GM12878 (cell line): Measurements from ENCODE around the gene RBBP8NL. TPM values are rescaled to one million over a fixed set of nuclear protein-coding genes. Genes with fewer than 3 reads are reported as not detected.

Source experiments
- ATAC-seq: fragments of 200-7000 bp; cut with Tn5 transposase; 3 replicates; pipeline ENCODE4 v1.9.1; 2020; ENCODE audit warnings: mild to moderate bottlenecking, moderate library complexity
- BruUV-seq: library from RNA; stranded (reverse); fragments of 400-500 nt; replicated peaks from 2 replicates; lab custom pipeline; 2021; lab: Mats Ljungman, UMichigan
- CTCF ChIA-PET: fragments of 300-600 bp; sonication (Branson Sonifier 250); formaldehyde crosslinking; extraction: SDS; loops from one replicate; lab custom pipeline; 2021; ENCODE audit warnings: inconsistent platforms; lab: Yijun Ruan, JAX
- POLR2A ChIA-PET: fragments of 350-600 bp; formaldehyde crosslinking; extraction: SDS; loops from one replicate; lab custom pipeline; 2021; ENCODE audit warnings: inconsistent platforms; lab: Charles Lee
- RAD21 ChIA-PET: fragments of 300-600 bp; sonication (Branson Sonifier 250); formaldehyde crosslinking; loops from one replicate; lab custom pipeline; 2023; ENCODE audit warnings: antibody characterized with exemption; ENCODE audit not compliant: unreplicated experiment; lab: Charles Lee
- SMC1A ChIA-PET: fragments of 300-600 bp; sonication (Branson Sonifier 250); formaldehyde crosslinking; loops from one replicate; lab custom pipeline; 2023; ENCODE audit not compliant: unreplicated experiment, uncharacterized antibody; lab: Charles Lee
- DNase-seq: peaks from one replicate; pipeline ENCODE4 v3.0.0-alpha.2; 2011; ENCODE audit warnings: low read depth, low spot score
- FAIRE-seq: peaks from 3 replicates; lab custom pipeline; 2011; peaks lifted over from hg19 to GRCh38; lab: Jason Lieb, UNC
- H2AFZ ChIP-seq: 2 replicates; pipeline ENCODE4 v1.6.0; 2011; ENCODE audit warnings: low read depth, low read length, control low read depth; ENCODE audit not compliant: control insufficient read depth
- H3K27ac ChIP-seq: 2 replicates; pipeline ENCODE4 v1.5.1; 2011; ENCODE audit warnings: control low read depth; ENCODE audit not compliant: control insufficient read depth, insufficient read depth
- H3K27me3 ChIP-seq, 2 experiments: replicated peaks in 1 of 2; 2 replicates each; pipeline versions ENCODE4 v1.6.0 to v1.6.1; 2011; ENCODE audit warnings: low read length in 1 of 2; ENCODE audit not compliant: control insufficient read depth in 2 of 2, insufficient read depth in 2 of 2
- H3K36me3 ChIP-seq, 2 experiments: 2 replicates each; pipeline ENCODE4 v1.5.1; 2011; ENCODE audit warnings: low read length in 1 of 2; ENCODE audit not compliant: control insufficient read depth in 2 of 2, insufficient read depth in 2 of 2
- H3K4me1 ChIP-seq: 2 replicates; pipeline ENCODE4 v1.6.1; 2011; ENCODE audit warnings: mild to moderate bottlenecking, low read length, moderate library complexity, mixed read lengths; ENCODE audit not compliant: control insufficient read depth, insufficient read depth
- H3K4me2 ChIP-seq: 2 replicates; pipeline ENCODE4 v1.6.0; 2011; ENCODE audit warnings: control low read depth; ENCODE audit not compliant: control insufficient read depth, insufficient read depth
- H3K4me3 ChIP-seq: fragments of 200-600 bp; sonication (generic); 2 replicates; pipeline ENCODE4 v1.5.1; 2016
- H3K79me2 ChIP-seq: 2 replicates; pipeline ENCODE4 v1.6.0; 2011; ENCODE audit warnings: low read length; ENCODE audit not compliant: control insufficient read depth, insufficient read depth
- H3K9ac ChIP-seq: 2 replicates; pipeline ENCODE4 v1.8.0; 2011; ENCODE audit warnings: low read length, control low read depth, mixed read lengths; ENCODE audit not compliant: control insufficient read depth, insufficient read depth
- H3K9me3 ChIP-seq: replicated peaks from 3 replicates; pipeline ENCODE4 v1.5.1; 2011; ENCODE audit warnings: mild to moderate bottlenecking, low read length; ENCODE audit not compliant: control insufficient read depth, insufficient read depth
- H4K20me1 ChIP-seq: 2 replicates; pipeline ENCODE4 v1.6.0; 2011; ENCODE audit not compliant: control insufficient read depth, insufficient read depth
- BACH1 ChIP-seq: fragments of 450-650 bp; IDR thresholded peaks from 2 replicates; pipeline ENCODE4 v1.6.1; 2017; ENCODE audit warnings: mild to moderate bottlenecking, borderline replicate concordance
- BRCA1 ChIP-seq: IDR thresholded peaks from 2 replicates; pipeline ENCODE4 v1.6.1; 2011; ENCODE audit warnings: low read depth, low read length, improper control_type of control experiment
- FOXM1 ChIP-seq: IDR thresholded peaks from 2 replicates; pipeline ENCODE4 v1.6.1; 2012; ENCODE audit warnings: low read depth, mild to moderate bottlenecking, inconsistent platforms, low read length, moderate library complexity
- HDAC2 ChIP-seq: fragments of 200-600 bp; sonication (generic); IDR thresholded peaks from 2 replicates; pipeline ENCODE4 v1.6.1; 2017
- IKZF1 ChIP-seq: fragments of 450-650 bp; conservative IDR thresholded peaks from 2 replicates; pipeline ENCODE4 v1.6.1; 2017; ENCODE audit warnings: antibody characterized with exemption, mild to moderate bottlenecking
- IRF4 ChIP-seq: IDR thresholded peaks from 2 replicates; pipeline ENCODE4 v1.6.1; 2011; ENCODE audit warnings: low read depth, low read length
- LARP7 ChIP-seq: fragments of 450-650 bp; IDR thresholded peaks from 2 replicates; pipeline ENCODE4 v1.6.1; 2017; ENCODE audit warnings: mild to moderate bottlenecking
- MTA2 ChIP-seq: fragments of 450-650 bp; IDR thresholded peaks from 2 replicates; pipeline ENCODE4 v1.6.1; 2016; ENCODE audit warnings: low read depth, mild to moderate bottlenecking, moderate library complexity
- NR2C1 ChIP-seq: fragments of 450-650 bp; IDR thresholded peaks from 2 replicates; pipeline ENCODE4 v1.6.1; 2017; ENCODE audit warnings: antibody characterized with exemption, mild to moderate bottlenecking, moderate library complexity
- PAX5 ChIP-seq: IDR thresholded peaks from 2 replicates; pipeline ENCODE4 v1.6.1; 2011; ENCODE audit warnings: low read depth, low read length, borderline replicate concordance
- POLR2A ChIP-seq: IDR thresholded peaks from 2 replicates; pipeline ENCODE4 v1.6.1; 2011; ENCODE audit warnings: low read depth, mild to moderate bottlenecking, low read length
- RFX5 ChIP-seq: IDR thresholded peaks from 2 replicates; pipeline ENCODE4 v1.6.1; 2011; ENCODE audit warnings: low read depth, low read length, improper control_type of control experiment
- SUZ12 ChIP-seq: fragments of 200-600 bp; sonication (generic); IDR thresholded peaks from one replicate; pipeline ENCODE4 v1.6.1; 2018; ENCODE audit warnings: antibody characterized with exemption, mild to moderate bottlenecking; ENCODE audit not compliant: unreplicated experiment
- TAF1 ChIP-seq: IDR thresholded peaks from 2 replicates; pipeline ENCODE4 v1.6.1; 2011; ENCODE audit warnings: mild to moderate bottlenecking, low read depth, low read length, borderline replicate concordance
- TCF7 ChIP-seq: IDR thresholded peaks from 2 replicates; pipeline ENCODE4 v1.6.1; 2014; ENCODE audit warnings: antibody characterized with exemption, borderline replicate concordance
- YBX1 ChIP-seq: fragments of 450-650 bp; IDR thresholded peaks from 2 replicates; pipeline ENCODE4 v1.6.1; 2016; ENCODE audit warnings: antibody characterized with exemption
- WGBS: methylation state at CpG from one replicate; pipeline ENCODE4 v1.1.6; 2016; ENCODE audit warnings: low lambda C conversion rate; ENCODE audit not compliant: insufficient replicate concordance, insufficient coverage; ENCODE audit errors: missing lambda C conversion rate; 5-methylcytosine and 5-hydroxymethylcytosine counted together
- in situ Hi-C: fragments of 300-500 bp; cut with MboI; formaldehyde crosslinking; loops from 9 replicates; pipeline ENCODE4 v1.14.3; 2018; ENCODE audit warnings: mixed read lengths
- intact Hi-C: fragments of 100-400 bp; cut with micrococcal nuclease; formaldehyde crosslinking; loops from one replicate; pipeline ENCODE4 v1.14.2; 2022; ENCODE audit not compliant: unreplicated experiment
- polyA plus RNA-seq, 11 experiments: library from polyadenylated mRNA; depleted of rRNA in 4 of 11; unstranded in 6 of 11; stranded (reverse) in 5 of 11; fragments of >200 nt; fragmentation: Nextera tagmentation in 4 of 11; fragmentation: Illumina TruSeq in 1 of 11; extraction: Ambion mirVana in 4 of 11; extraction: Trizol in 1 of 11; gene quantifications; 1 replicate in 1 of 11; 2 replicates in 10 of 11; pipeline versions ENCODE4 v1.2.1 to v1.2.3, GENCODE V29; 2011 to 2016; ENCODE audit warnings: inconsistent platforms in 2 of 11, missing spikeins in 2 of 11, low read depth in 1 of 11
- total RNA-seq, 4 experiments: library from RNA; depleted of rRNA in 3 of 4; stranded (reverse); fragments of >200 nt in 3 of 4; fragmentation: Illumina TruSeq in 1 of 4; extraction: Trizol in 1 of 4; gene quantifications; 2 replicates each; pipeline versions ENCODE4 v1.2.1 to v1.2.3, GENCODE V29; 2013 to 2021
- TF ChIP-seq, protein P1 (sequence below): IDR thresholded peaks from 2 replicates; pipeline ENCODE4 v1.6.1; 2012; ENCODE audit warnings: low read depth, low read length, improper control_type of control experiment
- TF ChIP-seq, protein P2 (sequence below): fragments of 450-650 bp; IDR thresholded peaks from 2 replicates; pipeline ENCODE4 v1.6.1; 2017; ENCODE audit warnings: mild to moderate bottlenecking

The RBBP8NL gene
- total and polyA plus RNA-seq, 10 of the 15 experiments (the other 5 are each of a cell fraction or from before 2014, with no cell fraction given): not detected

DNA sequence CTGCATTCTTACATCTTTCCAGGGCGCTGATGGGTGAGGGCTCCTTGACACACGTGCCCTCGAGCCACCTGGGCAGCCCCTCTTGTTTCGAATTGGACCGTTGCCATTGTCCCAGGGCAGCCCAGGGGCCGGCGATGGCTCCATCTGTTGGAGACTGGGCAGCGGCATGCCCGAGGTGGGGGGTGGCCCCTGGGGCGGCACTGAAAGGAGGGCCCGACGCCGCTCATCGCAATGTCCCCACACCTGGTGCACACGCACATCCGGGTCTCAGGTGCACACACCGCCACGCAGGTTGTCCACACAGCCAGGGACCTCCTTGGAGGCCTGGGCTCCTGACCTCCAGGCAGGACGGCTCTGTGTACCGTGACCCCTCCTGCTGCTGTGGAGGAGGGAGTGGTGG lies 30.5 kb upstream of the RBBP8NL start (continued):
- no peak for TF ChIP-seq TCF7
- no peak for TF ChIP-seq HDAC2
- no peak for TF ChIP-seq POLR2A
- TF ChIP-seq, protein P1, sequence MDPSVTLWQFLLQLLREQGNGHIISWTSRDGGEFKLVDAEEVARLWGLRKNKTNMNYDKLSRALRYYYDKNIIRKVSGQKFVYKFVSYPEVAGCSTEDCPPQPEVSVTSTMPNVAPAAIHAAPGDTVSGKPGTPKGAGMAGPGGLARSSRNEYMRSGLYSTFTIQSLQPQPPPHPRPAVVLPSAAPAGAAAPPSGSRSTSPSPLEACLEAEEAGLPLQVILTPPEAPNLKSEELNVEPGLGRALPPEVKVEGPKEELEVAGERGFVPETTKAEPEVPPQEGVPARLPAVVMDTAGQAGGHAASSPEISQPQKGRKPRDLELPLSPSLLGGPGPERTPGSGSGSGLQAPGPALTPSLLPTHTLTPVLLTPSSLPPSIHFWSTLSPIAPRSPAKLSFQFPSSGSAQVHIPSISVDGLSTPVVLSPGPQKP: no peak

DNA sequence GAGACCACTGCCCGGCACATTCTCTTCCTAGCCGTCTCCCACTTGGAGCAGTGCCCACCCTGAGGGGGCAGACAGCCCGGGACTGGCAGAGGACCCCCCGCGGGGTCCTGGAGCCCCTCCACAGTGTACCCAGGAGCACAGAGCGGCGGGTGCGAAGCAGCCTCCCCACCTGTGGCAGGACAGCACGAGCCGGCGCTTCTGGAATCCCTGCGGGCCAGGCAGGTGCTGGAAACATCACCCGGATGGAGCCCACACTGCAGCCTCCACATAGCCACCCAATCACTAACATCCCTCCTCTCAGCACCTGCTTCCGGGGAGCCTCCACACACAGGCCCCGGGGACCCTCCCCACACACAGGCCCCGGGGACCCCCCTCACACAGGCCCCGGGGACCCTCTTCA lies 29.8 kb upstream of the RBBP8NL start:
- SMC1A ChIA-PET: no interaction called here
- H3K9ac ChIP-seq: no peak overlapping the region
- H3K4me2 ChIP-seq: no peak overlapping the region
- BruUV-seq: no TSS peak
- RAD21 ChIA-PET: no interaction called here
- H3K27me3 ChIP-seq: peaks cover 0 to 5% of the 10 kb centered on the region in 2 experiments; a peak in 3 of 4 replicates
- TF ChIP-seq BRCA1 (no peak), PAX5 (no peak), TAF1 (no peak), YBX1 (no peak), LARP7 (no peak), BACH1 (no peak), MTA2 (no peak), NR2C1 (no peak), SUZ12 (no peak), IKZF1 (no peak), RFX5 (no peak), FOXM1 (no peak), HDAC2 (no peak), IRF4 (no peak)
- TF ChIP-seq, protein P2, sequence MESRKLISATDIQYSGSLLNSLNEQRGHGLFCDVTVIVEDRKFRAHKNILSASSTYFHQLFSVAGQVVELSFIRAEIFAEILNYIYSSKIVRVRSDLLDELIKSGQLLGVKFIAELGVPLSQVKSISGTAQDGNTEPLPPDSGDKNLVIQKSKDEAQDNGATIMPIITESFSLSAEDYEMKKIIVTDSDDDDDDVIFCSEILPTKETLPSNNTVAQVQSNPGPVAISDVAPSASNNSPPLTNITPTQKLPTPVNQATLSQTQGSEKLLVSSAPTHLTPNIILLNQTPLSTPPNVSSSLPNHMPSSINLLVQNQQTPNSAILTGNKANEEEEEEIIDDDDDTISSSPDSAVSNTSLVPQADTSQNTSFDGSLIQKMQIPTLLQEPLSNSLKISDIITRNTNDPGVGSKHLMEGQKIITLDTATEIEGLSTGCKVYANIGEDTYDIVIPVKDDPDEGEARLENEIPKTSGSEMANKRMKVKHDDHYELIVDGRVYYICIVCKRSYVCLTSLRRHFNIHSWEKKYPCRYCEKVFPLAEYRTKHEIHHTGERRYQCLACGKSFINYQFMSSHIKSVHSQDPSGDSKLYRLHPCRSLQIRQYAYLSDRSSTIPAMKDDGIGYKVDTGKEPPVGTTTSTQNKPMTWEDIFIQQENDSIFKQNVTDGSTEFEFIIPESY: no peak
- intact Hi-C loops: no loop called here
- no peaks in the 10 kb centered on the region for H3K79me2 ChIP-seq
- no peak for ATAC-seq
- no peaks in the 10 kb centered on the region for H3K4me1 ChIP-seq
- CTCF ChIA-PET: no interaction called here
- POLR2A ChIA-PET: no interaction called here
- no peak overlapping the region for H3K4me3 ChIP-seq
- H4K20me1 ChIP-seq: no peaks in the 10 kb centered on the region
- DNase-seq: no peak
- H3K9me3 ChIP-seq: no peaks in the 10 kb centered on the region
- WGBS: 47% methylated on average over 15 of the region's 17 CpGs
- no peak overlapping the region for H2AFZ ChIP-seq
- FAIRE-seq: no peak
- in situ Hi-C loops: no loop called here
- no peaks in the 10 kb centered on the region for H3K36me3 ChIP-seq
- H3K27ac ChIP-seq: no peak overlapping the region
